ENCODE data around the gene HCCS.
A peak's percentile ranks its signal among the peaks of the same experiment; 100 is the strongest.

The HCCS gene

GRCh38 chrX:11148401-11148800 lies 37.3 kb downstream of the HCCS start:
- Histone ChIP-seq H4K91ac (ENCODE audit: low read length) (no peak overlapping the region), H4K8ac (ENCODE audit: low read length) (no peak overlapping the region), H3K14ac (ENCODE audit: low read length in 2 of 2) (no peak overlapping the region), H3K27ac (ENCODE audit: low read length, poor library complexity, severe bottlenecking) (no peak overlapping the region), H3K18ac (ENCODE audit: low read depth in 1 of 2, low read length in 2 of 2) (no peak overlapping the region), H3K27me3 (ENCODE audit: control insufficient read depth in 1 of 2, insufficient read depth in 1 of 2, low read length in 2 of 2) (no peaks in the 10 kb centered on the region), H3K4me3 (ENCODE audit: insufficient read depth in 1 of 2, low read depth in 1 of 2, low read length in 2 of 2) (no peak overlapping the region), H3K9me3 (ENCODE audit: control insufficient read depth, low read length) (no peaks in the 10 kb centered on the region), H2BK12ac (ENCODE audit: low read length in 2 of 2) (peak overlapping the region in 1 of 2 experiments; percentile 54), H2BK15ac (ENCODE audit: low read depth, poor library complexity, severe bottlenecking) (no peak overlapping the region), H2AK5ac (ENCODE audit: low read length, severe bottlenecking) (no peak overlapping the region), H2AFZ (ENCODE audit: low read depth, low read length) (no peak overlapping the region), H2BK5ac (ENCODE audit: low read depth, low read length, poor library complexity, severe bottlenecking) (no peak overlapping the region), H3K4me2 (ENCODE audit: low read length, poor library complexity, severe bottlenecking) (no peak overlapping the region), H3K4ac (ENCODE audit: low read depth in 1 of 2, low read length in 2 of 2) (no peak overlapping the region), H3K23ac (ENCODE audit: low read length in 2 of 2) (no peak overlapping the region), H3K79me1 (replicated peaks; ENCODE audit: low read length, poor library complexity, severe bottlenecking) (no peaks in the 10 kb centered on the region), H2BK120ac (ENCODE audit: low read depth, low read length) (no peak overlapping the region), H3K4me1 (ENCODE audit: control insufficient read depth, insufficient read depth, low read depth, low read length) (peaks cover 1% of the 10 kb centered on the region), H3K36me3 (ENCODE audit: control insufficient read depth in 1 of 2, insufficient read depth in 2 of 2, low read depth in 1 of 2, low read length in 2 of 2) (peaks cover 2 to 21% of the 10 kb centered on the region in 2 experiments), H3K9ac (ENCODE audit: low read length) (no peak overlapping the region)
- 98% methylated on average over 7 of the region's 7 CpGs for WGBS
- DNase-seq: no peak

GRCh38 chrX:11151799-11152559 lies 40.8 kb downstream of the HCCS start:
- no peak overlapping the region for H3K18ac ChIP-seq (ENCODE audit: low read depth in 1 of 2, low read length in 2 of 2)
- no peak overlapping the region for H3K14ac ChIP-seq (ENCODE audit: low read length in 2 of 2)
- no peak overlapping the region for H3K27ac ChIP-seq (ENCODE audit: low read length, poor library complexity, severe bottlenecking)
- H4K91ac ChIP-seq (ENCODE audit: low read length): no peak overlapping the region
- H4K8ac ChIP-seq (ENCODE audit: low read length): no peak overlapping the region
- H2BK5ac ChIP-seq (ENCODE audit: low read depth, low read length, poor library complexity, severe bottlenecking): no peak overlapping the region
- H3K79me1 ChIP-seq (replicated peaks; ENCODE audit: low read length, poor library complexity, severe bottlenecking): no peaks in the 10 kb centered on the region
- 67% methylated on average over 1 of the region's 4 CpGs for WGBS
- no peak overlapping the region for H2BK120ac ChIP-seq (ENCODE audit: low read depth, low read length)
- H2BK15ac ChIP-seq (ENCODE audit: low read depth, poor library complexity, severe bottlenecking): no peak overlapping the region
- no peak overlapping the region for H3K4ac ChIP-seq (ENCODE audit: low read depth in 1 of 2, low read length in 2 of 2)
- H3K4me3 ChIP-seq (ENCODE audit: insufficient read depth in 1 of 2, low read depth in 1 of 2, low read length in 2 of 2): no peak overlapping the region
- H2AK5ac ChIP-seq (ENCODE audit: low read length, severe bottlenecking): no peak overlapping the region
- no peak overlapping the region for H2BK12ac ChIP-seq (ENCODE audit: low read length in 2 of 2)
- H3K27me3 ChIP-seq (ENCODE audit: control insufficient read depth in 1 of 2, insufficient read depth in 1 of 2, low read length in 2 of 2): no peaks in the 10 kb centered on the region
- no peak overlapping the region for H2AFZ ChIP-seq (ENCODE audit: low read depth, low read length)
- H3K9ac ChIP-seq (ENCODE audit: low read length): no peak overlapping the region
- H3K9me3 ChIP-seq (ENCODE audit: control insufficient read depth, low read length): no peaks in the 10 kb centered on the region
- H3K4me2 ChIP-seq (ENCODE audit: low read length, poor library complexity, severe bottlenecking): no peak overlapping the region
- H3K23ac ChIP-seq (ENCODE audit: low read length in 2 of 2): no peak overlapping the region
- peaks cover 1% of the 10 kb centered on the region for H3K4me1 ChIP-seq (ENCODE audit: control insufficient read depth, insufficient read depth, low read depth, low read length)
- no peak for DNase-seq
- peaks cover 2 to 28% of the 10 kb centered on the region in 2 experiments for H3K36me3 ChIP-seq (ENCODE audit: control insufficient read depth in 1 of 2, insufficient read depth in 2 of 2, low read depth in 1 of 2, low read length in 2 of 2)

- no peak overlapping the region for H3K23ac ChIP-seq (ENCODE audit: low read length in 2 of 2)
- H3K4ac ChIP-seq (ENCODE audit: low read depth in 1 of 2, low read length in 2 of 2): no peak overlapping the region
- H3K4me2 ChIP-seq (ENCODE audit: low read length, poor library complexity, severe bottlenecking): no peak overlapping the region
- H4K91ac ChIP-seq (ENCODE audit: low read length): no peak overlapping the region
- H3K79me1 ChIP-seq (replicated peaks; ENCODE audit: low read length, poor library complexity, severe bottlenecking): no peaks in the 10 kb centered on the region
- no peak overlapping the region for H2BK120ac ChIP-seq (ENCODE audit: low read depth, low read length)
- H4K8ac ChIP-seq (ENCODE audit: low read length): no peak overlapping the region
- H2AK5ac ChIP-seq (ENCODE audit: low read length, severe bottlenecking): no peak overlapping the region
- H3K9me3 ChIP-seq (ENCODE audit: control insufficient read depth, low read length): no peaks in the 10 kb centered on the region
- no peak overlapping the region for H2BK12ac ChIP-seq (ENCODE audit: low read length in 2 of 2)
- no peak overlapping the region for H3K9ac ChIP-seq (ENCODE audit: low read length)
- 100% methylated on average over 1 of the region's 1 CpG for WGBS
- no peak overlapping the region for H3K4me3 ChIP-seq (ENCODE audit: insufficient read depth in 1 of 2, low read depth in 1 of 2, low read length in 2 of 2)
- no peaks in the 10 kb centered on the region for H3K27me3 ChIP-seq (ENCODE audit: control insufficient read depth in 1 of 2, insufficient read depth in 1 of 2, low read length in 2 of 2)
- no peak overlapping the region for H2BK5ac ChIP-seq (ENCODE audit: low read depth, low read length, poor library complexity, severe bottlenecking)
- no peak overlapping the region for H3K14ac ChIP-seq (ENCODE audit: low read length in 2 of 2)
- no peak overlapping the region for H2AFZ ChIP-seq (ENCODE audit: low read depth, low read length)
- H3K27ac ChIP-seq (ENCODE audit: low read length, poor library complexity, severe bottlenecking): no peak overlapping the region
- no peaks in the 10 kb centered on the region for H3K4me1 ChIP-seq (ENCODE audit: control insufficient read depth, insufficient read depth, low read depth, low read length)
- DNase-seq: no peak
- H3K18ac ChIP-seq (ENCODE audit: low read depth in 1 of 2, low read length in 2 of 2): no peak overlapping the region
- H2BK15ac ChIP-seq (ENCODE audit: low read depth, poor library complexity, severe bottlenecking): no peak overlapping the region
- H3K36me3 ChIP-seq (ENCODE audit: control insufficient read depth in 1 of 2, insufficient read depth in 2 of 2, low read depth in 1 of 2, low read length in 2 of 2): peaks cover 0 to 30% of the 10 kb centered on the region in 2 experiments
These were observed 48.0 kb downstream of the HCCS start for GRCh38 chrX:11159149-11159548.

- Histone ChIP-seq H3K23ac (ENCODE audit: low read length in 2 of 2) (no peak overlapping the region), H3K27me3 (ENCODE audit: control insufficient read depth in 1 of 2, insufficient read depth in 1 of 2, low read length in 2 of 2) (no peaks in the 10 kb centered on the region), H3K14ac (ENCODE audit: low read length in 2 of 2) (no peak overlapping the region), H3K36me3 (ENCODE audit: control insufficient read depth in 1 of 2, insufficient read depth in 2 of 2, low read depth in 1 of 2, low read length in 2 of 2) (peaks cover 0 to 28% of the 10 kb centered on the region in 2 experiments), H2BK120ac (ENCODE audit: low read depth, low read length) (no peak overlapping the region), H2BK5ac (ENCODE audit: low read depth, low read length, poor library complexity, severe bottlenecking) (no peak overlapping the region), H2BK15ac (ENCODE audit: low read depth, poor library complexity, severe bottlenecking) (no peak overlapping the region), H3K18ac (ENCODE audit: low read depth in 1 of 2, low read length in 2 of 2) (no peak overlapping the region), H3K4ac (ENCODE audit: low read depth in 1 of 2, low read length in 2 of 2) (no peak overlapping the region), H4K8ac (ENCODE audit: low read length) (no peak overlapping the region), H3K79me1 (replicated peaks; ENCODE audit: low read length, poor library complexity, severe bottlenecking) (no peaks in the 10 kb centered on the region), H3K9me3 (ENCODE audit: control insufficient read depth, low read length) (no peaks in the 10 kb centered on the region), H3K4me2 (ENCODE audit: low read length, poor library complexity, severe bottlenecking) (no peak overlapping the region), H2AFZ (ENCODE audit: low read depth, low read length) (no peak overlapping the region), H3K4me1 (ENCODE audit: control insufficient read depth, insufficient read depth, low read depth, low read length) (no peaks in the 10 kb centered on the region), H3K4me3 (ENCODE audit: insufficient read depth in 1 of 2, low read depth in 1 of 2, low read length in 2 of 2) (no peak overlapping the region), H3K27ac (ENCODE audit: low read length, poor library complexity, severe bottlenecking) (no peak overlapping the region), H3K9ac (ENCODE audit: low read length) (no peak overlapping the region), H2BK12ac (ENCODE audit: low read length in 2 of 2) (no peak overlapping the region), H2AK5ac (ENCODE audit: low read length, severe bottlenecking) (no peak overlapping the region), H4K91ac (ENCODE audit: low read length) (no peak overlapping the region)
- DNase-seq: no peak
- 86% methylated on average over 6 of the region's 6 CpGs for WGBS
These were observed 53.3 kb downstream of the HCCS start for GRCh38 chrX:11164433-11164832.

All from mesenchymal stem cell (in vitro differentiated cells and primary cell).